GM19397 (cell line): Measurements from ENCODE around the gene MAPK12.

ENCODE experiments used
- ATAC-seq: cut with Tn5 transposase; IDR thresholded peaks from one replicate; pipeline ENCODE4 v1.9.1; 2021; ENCODE audit warnings: mild to moderate bottlenecking, moderate library complexity; ENCODE audit not compliant: unreplicated experiment

Gene MAPK12

GRCh38 chr22:50253046-50253915, 8.2 kb downstream of the MAPK12 start:
- ATAC-seq: no peak

- ATAC-seq: no peak
Measured at GRCh38 chr22:50252082-50253045, 9.1 kb downstream of the MAPK12 start.

DNA sequence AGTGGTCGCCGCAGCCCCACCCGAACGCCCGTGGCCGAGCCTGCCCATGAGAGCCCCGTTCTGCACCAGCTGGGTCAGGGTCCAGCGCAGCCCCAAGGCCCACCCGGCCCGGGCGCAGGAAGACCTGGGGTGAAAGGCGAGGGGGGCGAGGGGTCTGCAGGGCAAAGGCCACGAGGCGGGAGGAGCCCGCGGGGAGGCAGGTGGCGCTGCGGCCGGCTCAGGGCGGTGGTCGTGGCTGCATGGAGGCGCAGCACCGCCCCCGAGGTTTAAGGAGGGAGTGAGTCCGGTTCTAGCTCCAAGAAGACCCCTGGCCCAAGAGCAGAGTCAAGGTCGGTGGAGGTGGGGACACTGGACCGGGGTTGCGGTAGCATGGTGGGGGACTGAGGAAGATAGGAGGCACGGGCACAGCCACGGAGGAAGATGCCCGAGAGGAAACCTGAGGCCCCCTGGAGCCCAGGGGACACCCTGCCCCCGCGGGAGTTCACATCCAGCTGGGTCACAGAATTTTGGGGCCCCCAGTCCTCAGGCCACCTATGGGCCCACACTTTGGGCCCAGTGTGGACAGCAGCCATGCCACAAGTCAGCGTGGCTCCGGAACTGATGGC, 9.9 kb downstream of the MAPK12 start:
- no peak for ATAC-seq

- ATAC-seq: peak; percentile 65
Measured at GRCh38 chr22:50250555-50251476, 10.7 kb downstream of the MAPK12 start, which contains the start of gene HDAC10. Gene HDAC10 (minus strand): TSS chr22:50251265. CDS start chr22:50251032, 233 bp downstream.

DNA sequence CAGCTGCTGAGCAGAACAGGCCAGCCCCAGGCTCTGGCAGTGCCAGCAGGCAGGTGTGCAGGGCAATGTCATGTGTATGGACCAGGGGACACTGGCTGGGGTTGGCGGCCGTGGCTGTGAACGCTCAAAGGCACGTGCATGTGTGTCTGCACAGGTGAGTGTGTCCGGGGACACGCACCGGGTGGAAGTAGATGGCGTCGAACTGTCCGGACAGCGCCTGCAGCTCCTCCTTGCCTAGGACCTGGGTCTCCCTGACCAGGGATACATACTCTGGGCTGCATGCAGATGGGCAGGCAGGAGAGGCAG, 11.3 kb downstream of the MAPK12 start:
- no peak for ATAC-seq

DNA sequence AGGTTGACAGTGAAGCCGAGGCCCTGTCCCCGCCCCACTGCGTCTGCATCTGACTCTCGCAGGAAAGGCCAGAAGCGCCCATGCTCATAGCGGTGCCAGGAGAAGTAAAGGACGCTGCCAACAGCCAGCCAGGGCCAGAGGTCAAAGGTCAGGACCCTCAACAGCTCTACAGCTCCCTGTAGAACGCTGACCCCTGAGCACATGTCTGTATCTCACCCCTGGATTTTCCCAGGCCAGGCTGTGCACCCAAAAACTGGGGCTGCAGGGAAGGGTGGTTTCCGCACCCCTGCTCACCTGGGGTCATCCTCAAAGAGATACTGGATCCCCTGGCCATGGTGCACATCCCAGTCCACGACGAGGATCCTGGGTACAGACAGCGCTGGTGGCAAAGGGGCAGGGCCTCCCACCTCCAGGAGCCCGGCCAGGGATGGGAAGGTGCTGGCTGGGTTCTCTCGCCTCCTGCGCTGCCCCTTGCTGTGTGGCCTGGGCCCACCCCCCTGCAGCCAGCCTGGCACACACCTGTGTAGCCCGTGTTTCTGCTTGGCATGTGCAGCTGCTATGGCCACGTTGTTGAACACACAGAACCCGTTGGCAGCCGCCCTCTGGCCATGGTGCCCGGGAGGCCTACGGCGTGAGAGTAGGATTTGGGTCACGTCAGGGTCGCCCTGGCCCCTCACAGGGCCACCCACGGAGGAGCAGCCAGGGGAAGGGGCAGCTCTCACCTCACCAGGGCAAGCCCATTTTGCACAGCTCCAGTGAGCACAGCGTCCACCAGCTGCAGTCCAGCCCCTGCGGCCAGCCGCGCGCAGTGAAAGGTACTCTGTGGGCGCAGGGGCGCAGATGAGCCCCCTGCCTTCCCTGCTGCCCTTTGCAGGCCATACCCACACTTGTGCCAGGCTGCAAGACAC, 11.9 kb downstream of the MAPK12 start:
- ATAC-seq: no peak

GRCh38 chr22:50248196-50249081, 13.0 kb downstream of the MAPK12 start:
- no peak for ATAC-seq

- no peak for ATAC-seq
Measured at GRCh38 chr22:50247748-50248147, 13.7 kb downstream of the MAPK12 start.

GRCh38 chr22:50246242-50247175, 15.0 kb downstream of the MAPK12 start:
- ATAC-seq: no peak

- ATAC-seq: peak; percentile 9
Measured at GRCh38 chr22:50245214-50246072, 16.0 kb downstream of the MAPK12 start.

- peak; percentile 67 for ATAC-seq
Measured at GRCh38 chr22:50244420-50245213, 16.9 kb downstream of the MAPK12 start, which contains the start of gene TUBGCP6. Gene TUBGCP6 (minus strand): TSS chr22:50245023. CDS start chr22:50244459, 564 bp downstream.

- no peak for ATAC-seq
Measured at GRCh38 chr22:50243685-50244419, 17.6 kb downstream of the MAPK12 start.

DNA sequence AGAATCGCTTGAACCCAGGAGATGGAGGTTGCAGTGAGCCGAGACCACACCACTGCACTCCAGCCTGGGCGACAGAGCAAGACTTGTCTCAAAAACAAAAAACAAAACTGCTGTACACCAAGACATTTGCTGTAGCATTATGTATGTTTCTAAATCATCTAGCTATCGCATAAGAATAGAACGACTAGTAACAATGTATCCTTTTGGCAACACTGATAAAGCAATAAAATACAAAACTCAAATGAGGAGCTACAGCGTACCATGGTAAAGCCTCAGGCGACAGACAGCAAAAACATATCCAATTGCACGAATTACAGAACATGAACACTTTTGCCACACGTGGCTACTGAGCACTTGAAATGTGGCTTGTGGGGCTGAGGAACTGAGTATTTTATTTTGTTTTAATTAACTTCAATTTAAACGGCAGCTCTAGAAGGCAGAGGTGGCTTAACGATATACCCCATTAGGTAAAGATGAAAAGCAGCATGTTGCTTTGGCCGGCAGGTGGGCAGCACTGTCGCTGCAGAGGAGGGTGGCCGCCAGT, 19.0 kb downstream of the MAPK12 start:
- no peak for ATAC-seq

- no peak for ATAC-seq
Measured at GRCh38 chr22:50238755-50239154, 22.7 kb downstream of the MAPK12 start.
